GM18508 (cell line): ENCODE measurements around the gene PCDHGA12.
"Not testable (repeated sequence)": the region's sequence is repeated elsewhere in the genome, so short reads cannot be mapped to it uniquely, and the experiment has no call there.

Experiments
- ATAC-seq: cut with Tn5 transposase; IDR thresholded peaks from one replicate; pipeline ENCODE4 v1.9.1; 2021; ENCODE audit warnings: moderate number of reproducible peaks; ENCODE audit not compliant: insufficient read depth, unreplicated experiment

The PCDHGA12 gene

GRCh38 chr5:141430332-141431113, at the start of gene PCDHGA12:
TSS of gene PCDHGA12 (plus strand) at chr5:141430507. CDS start at chr5:141430760, 253 bp downstream.
- no peak for ATAC-seq

GRCh38 chr5:141382469-141383294, 47.6 kb upstream of the PCDHGA12 start, which contains the start of gene PCDHGA7:
TSS of gene PCDHGA7 (plus strand) at chr5:141382742. CDS start at chr5:141382900, 158 bp downstream.
- no peak for ATAC-seq

GRCh38 chr5:141383345-141383744, 47.0 kb upstream of the PCDHGA12 start:
- no peak for ATAC-seq

GRCh38 chr5:141384471-141385267, 45.6 kb upstream of the PCDHGA12 start:
- no peak for ATAC-seq

- peak; percentile 89 for ATAC-seq
Measured at GRCh38 chr5:141387557-141388311, 42.6 kb upstream of the PCDHGA12 start, which contains the start of gene PCDHGB4. TSS of gene PCDHGB4 (plus strand) at chr5:141387698. CDS start at chr5:141387885, 187 bp downstream.

- no peak for ATAC-seq
Measured at GRCh38 chr5:141388661-141389060, 41.6 kb upstream of the PCDHGA12 start.

GRCh38 chr5:141389153-141390042, 40.9 kb upstream of the PCDHGA12 start:
- no peak for ATAC-seq

GRCh38 chr5:141392429-141393198, 37.7 kb upstream of the PCDHGA12 start, which contains the start of gene PCDHGA8:
TSS of gene PCDHGA8 (plus strand) at chr5:141392633. CDS start at chr5:141392814, 181 bp downstream.
- ATAC-seq, result no peak

GRCh38 chr5:141393267-141393666, 37.0 kb upstream of the PCDHGA12 start:
- ATAC-seq, result no peak

GRCh38 chr5:141394401-141395187, 35.7 kb upstream of the PCDHGA12 start:
- ATAC-seq, result not testable (repeated sequence)

GRCh38 chr5:141397756-141398551, 32.4 kb upstream of the PCDHGA12 start, which contains the start of gene PCDHGB5:
TSS of gene PCDHGB5 (plus strand) at chr5:141397947. CDS start at chr5:141398128, 181 bp downstream.
- ATAC-seq, result peak; percentile 97

GRCh38 chr5:141398608-141399007, 31.7 kb upstream of the PCDHGA12 start:
- no peak for ATAC-seq

GRCh38 chr5:141399555-141400258, 30.6 kb upstream of the PCDHGA12 start:
- no peak for ATAC-seq

- ATAC-seq, result no peak
Measured at GRCh38 chr5:141402553-141403243, 27.6 kb upstream of the PCDHGA12 start, which contains the start of gene PCDHGA9. TSS of gene PCDHGA9 (plus strand) at chr5:141402778. CDS start at chr5:141402953, 175 bp downstream.

GRCh38 chr5:141403387-141403786, 26.9 kb upstream of the PCDHGA12 start:
- no peak for ATAC-seq
